PC-3 (cell line): ENCODE measurements around the gene HSD17B3.

Experiments
- CTCF ChIP-seq: fragments of 300-600 bp; sonication (generic); conservative IDR thresholded peaks from 2 replicates; pipeline ENCODE4 v1.5.1; 2017; ENCODE audit warnings: antibody characterized with exemption, low read depth, mild to moderate bottlenecking, low read length
- EZH2 ChIP-seq: fragments of 300-600 bp; sonication (generic); IDR thresholded peaks from one replicate; pipeline ENCODE4 v1.6.1; 2017; ENCODE audit warnings: antibody characterized with exemption, mild to moderate bottlenecking, low read length; ENCODE audit not compliant: unreplicated experiment
- EZH2phosphoT487 ChIP-seq: fragments of 300-600 bp; sonication (generic); IDR thresholded peaks from 2 replicates; pipeline ENCODE4 v1.6.1; 2018; ENCODE audit warnings: mild to moderate bottlenecking, antibody characterized with exemption, low read length, borderline replicate concordance

- TF ChIP-seq CTCF (no peak), EZH2phosphoT487 (no peak), EZH2 (no peak)
Observed at GRCh38 chr9:96216583-96216982, 85.4 kb downstream of the HSD17B3 start.
